ENCODE measurements around the gene SYT12. TPM values are rescaled to one million over a fixed set of nuclear protein-coding genes. Genes with fewer than 3 reads are reported as not detected.

SYT12 gene, protein sequence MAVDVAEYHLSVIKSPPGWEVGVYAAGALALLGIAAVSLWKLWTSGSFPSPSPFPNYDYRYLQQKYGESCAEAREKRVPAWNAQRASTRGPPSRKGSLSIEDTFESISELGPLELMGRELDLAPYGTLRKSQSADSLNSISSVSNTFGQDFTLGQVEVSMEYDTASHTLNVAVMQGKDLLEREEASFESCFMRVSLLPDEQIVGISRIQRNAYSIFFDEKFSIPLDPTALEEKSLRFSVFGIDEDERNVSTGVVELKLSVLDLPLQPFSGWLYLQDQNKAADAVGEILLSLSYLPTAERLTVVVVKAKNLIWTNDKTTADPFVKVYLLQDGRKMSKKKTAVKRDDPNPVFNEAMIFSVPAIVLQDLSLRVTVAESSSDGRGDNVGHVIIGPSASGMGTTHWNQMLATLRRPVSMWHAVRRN
- 10 to 100 TPM in 1 of 9 donors, 1 to 10 TPM in 7, under 1 TPM in 1; 0.67 to 55.6 (median 2.8) TPM for total RNA-seq
- 10 to 100 TPM in 1 of 3 donors, 1 to 10 TPM in 2; 7.2 to 20.3 (median 7.9) TPM for polyA plus RNA-seq
- long read RNA-seq, donor 1, partial matches to known transcripts = 0 of 1 reads
- long read RNA-seq, donor 1, other reads (novel, unspliced or antisense) = 0 of 1 reads
- long read RNA-seq, donor 2 = 0 reads
- long read RNA-seq, donor 3 = 0 reads
- long read RNA-seq, donor 4, partial matches to known transcripts = 0 of 1 reads
- long read RNA-seq, donor 4, other reads (novel, unspliced or antisense) = 1 of 1 reads
- long read RNA-seq, donor 5, partial matches to known transcripts = 4 of 13 reads
- long read RNA-seq, donor 5, other reads (novel, unspliced or antisense) = 6 of 13 reads
- long read RNA-seq, donor 6, partial matches to known transcripts = 1 of 2 reads
- long read RNA-seq, donor 6, other reads (novel, unspliced or antisense) = 1 of 2 reads
- long read RNA-seq, donor 7 = 0 reads
- long read RNA-seq, donor 8 = 0 reads
- long read RNA-seq, donor 9 = 0 reads
- long read RNA-seq, donor 10 = 0 reads

DNA sequence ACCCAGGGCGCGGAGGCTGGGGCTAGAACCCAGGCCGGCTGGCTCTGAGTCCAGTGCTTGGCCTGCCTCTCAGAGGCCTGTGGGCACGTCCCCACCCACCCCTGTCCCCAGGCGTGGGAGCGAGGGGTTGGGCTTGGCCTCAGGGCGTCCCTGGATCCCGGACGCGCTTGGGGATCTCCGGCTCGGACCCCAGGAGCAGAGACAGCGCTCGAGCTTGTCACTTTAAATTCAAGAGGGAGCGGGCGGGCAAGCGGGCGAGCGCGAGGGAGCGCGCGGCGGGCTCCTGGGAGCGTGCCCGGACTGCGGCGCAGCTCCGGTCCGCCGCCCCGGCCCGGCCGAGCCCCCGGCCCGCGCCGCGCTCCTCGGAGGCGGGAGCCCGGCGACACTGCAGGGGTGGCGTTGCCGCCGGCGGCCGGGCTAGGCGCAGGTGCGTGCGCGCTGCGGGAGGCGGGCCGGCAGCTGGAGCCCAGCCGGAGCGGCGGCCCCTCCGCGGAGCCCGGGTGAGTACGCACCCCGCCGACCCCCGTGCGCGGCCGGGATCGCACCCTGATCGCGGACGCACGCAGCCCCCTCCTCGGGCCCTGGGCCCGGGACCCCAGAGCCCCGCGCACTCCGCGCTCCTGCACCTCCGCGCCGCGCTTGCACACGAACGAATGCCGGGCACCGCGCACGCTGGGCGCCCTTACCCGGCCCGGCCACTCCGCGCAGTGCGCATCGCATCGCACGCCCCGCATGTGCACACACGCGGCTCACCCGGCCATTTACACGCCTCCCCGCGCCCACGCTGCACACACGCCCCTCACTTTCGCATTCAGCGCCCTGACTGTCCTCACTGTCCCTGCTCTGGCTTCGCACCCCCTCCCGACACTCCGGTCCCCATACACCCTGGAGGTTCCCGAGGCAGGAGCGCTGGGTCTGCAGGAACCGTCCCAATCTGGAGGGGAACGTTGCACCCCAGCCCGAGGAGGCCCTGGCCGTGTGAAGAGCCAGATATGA lies at the start of gene SYT12:
SYT12 (plus strand) TSS at position 174 of the 996 bp plus-strand sequence. CDS start 7,011 bp downstream, outside the sequence.
- intact Hi-C loops (cut with DNase I) = no loop called here
- Histone ChIP-seq H3K27ac (peak within 1 kb of the TSS in 1 of 5 donors; percentile 20), H3K9me3 (replicated peaks in 1 of 3) (no peaks in the 10 kb centered on the region), H3K36me3 (replicated peaks in 1 of 2) (no peaks in the 10 kb centered on the region), H3K4me3 (peak within 1 kb of the TSS in 1 of 4 donors; percentile 58), H3K4me1 (replicated peaks in 1 of 2) (peaks cover 0 to 10% of the 10 kb centered on the region in 2 donors), H3K27me3 (no peaks in the 10 kb centered on the region)
- 2 to 5% (median 3%) methylated on average over 11 to 113 of the region's 118 CpGs for WGBS, 4 donors
- DNase-seq = peak in 2 of 7 donors; percentile 31 to 36
- peak in 1 of 2 donors; percentile 17 for TF ChIP-seq POLR2A (IDR thresholded peaks at IDR 0.05)
- TF ChIP-seq, protein P1, sequence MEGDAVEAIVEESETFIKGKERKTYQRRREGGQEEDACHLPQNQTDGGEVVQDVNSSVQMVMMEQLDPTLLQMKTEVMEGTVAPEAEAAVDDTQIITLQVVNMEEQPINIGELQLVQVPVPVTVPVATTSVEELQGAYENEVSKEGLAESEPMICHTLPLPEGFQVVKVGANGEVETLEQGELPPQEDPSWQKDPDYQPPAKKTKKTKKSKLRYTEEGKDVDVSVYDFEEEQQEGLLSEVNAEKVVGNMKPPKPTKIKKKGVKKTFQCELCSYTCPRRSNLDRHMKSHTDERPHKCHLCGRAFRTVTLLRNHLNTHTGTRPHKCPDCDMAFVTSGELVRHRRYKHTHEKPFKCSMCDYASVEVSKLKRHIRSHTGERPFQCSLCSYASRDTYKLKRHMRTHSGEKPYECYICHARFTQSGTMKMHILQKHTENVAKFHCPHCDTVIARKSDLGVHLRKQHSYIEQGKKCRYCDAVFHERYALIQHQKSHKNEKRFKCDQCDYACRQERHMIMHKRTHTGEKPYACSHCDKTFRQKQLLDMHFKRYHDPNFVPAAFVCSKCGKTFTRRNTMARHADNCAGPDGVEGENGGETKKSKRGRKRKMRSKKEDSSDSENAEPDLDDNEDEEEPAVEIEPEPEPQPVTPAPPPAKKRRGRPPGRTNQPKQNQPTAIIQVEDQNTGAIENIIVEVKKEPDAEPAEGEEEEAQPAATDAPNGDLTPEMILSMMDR (IDR thresholded peaks at IDR 0.05) = no peak

DNA sequence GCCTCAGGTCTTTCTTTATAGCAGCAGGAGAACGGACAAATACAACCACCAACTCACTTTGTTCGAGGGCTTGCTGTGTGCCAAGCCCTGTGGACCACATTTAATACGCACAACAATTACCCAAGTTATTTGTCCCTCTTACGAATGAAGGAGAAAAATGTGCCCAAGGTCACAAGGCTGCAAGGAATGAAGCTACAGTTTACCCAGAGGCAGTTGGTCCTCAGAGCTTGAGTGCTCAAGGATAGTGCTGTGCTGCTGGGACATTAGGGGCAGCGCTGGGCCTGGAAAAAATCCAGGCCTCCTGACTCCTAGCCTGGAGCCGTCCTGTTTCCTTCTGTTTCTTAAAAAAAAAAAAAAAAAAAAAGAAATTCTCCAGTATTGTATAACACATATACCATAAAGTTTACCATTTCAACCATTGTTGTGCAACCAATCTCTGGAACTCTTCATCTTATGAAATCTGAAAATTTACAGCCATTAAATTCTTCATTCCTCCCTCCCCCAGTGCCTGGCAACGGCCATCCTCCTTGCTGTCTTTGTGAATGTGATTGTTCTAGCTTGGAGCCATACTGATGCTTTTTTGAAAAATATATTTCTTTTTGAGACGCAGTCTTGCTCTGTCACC lies 48.9 kb upstream of the SYT12 start:
- H3K27ac ChIP-seq = peak overlapping the region in 3 of 5 donors; percentile 19 to 73 (median 38)
- no peaks in the 10 kb centered on the region for H3K27me3 ChIP-seq
- WGBS, 4 donors = 47 to 59% (median 49%) methylated on average over 8 of the region's 8 CpGs
- H3K9me3 ChIP-seq (replicated peaks in 1 of 3) = no peaks in the 10 kb centered on the region
- peak in 2 of 7 donors; percentile 56 to 68 for DNase-seq
- no peak for TF ChIP-seq POLR2A (IDR thresholded peaks at IDR 0.05)
- TF ChIP-seq, protein P1 (IDR thresholded peaks at IDR 0.05) = no peak
- H3K36me3 ChIP-seq (replicated peaks in 1 of 2) = no peaks in the 10 kb centered on the region
- H3K4me1 ChIP-seq (replicated peaks in 1 of 2) = peaks cover 9 to 31% of the 10 kb centered on the region in 2 donors
- intact Hi-C loops (cut with DNase I) = loop anchor here in 1 of 2 donors (10.0 kb wide), 1 partner anchor 279 kb away; no protein-coding TSS in a partner anchor
- no peak overlapping the region for H3K4me3 ChIP-seq

DNA sequence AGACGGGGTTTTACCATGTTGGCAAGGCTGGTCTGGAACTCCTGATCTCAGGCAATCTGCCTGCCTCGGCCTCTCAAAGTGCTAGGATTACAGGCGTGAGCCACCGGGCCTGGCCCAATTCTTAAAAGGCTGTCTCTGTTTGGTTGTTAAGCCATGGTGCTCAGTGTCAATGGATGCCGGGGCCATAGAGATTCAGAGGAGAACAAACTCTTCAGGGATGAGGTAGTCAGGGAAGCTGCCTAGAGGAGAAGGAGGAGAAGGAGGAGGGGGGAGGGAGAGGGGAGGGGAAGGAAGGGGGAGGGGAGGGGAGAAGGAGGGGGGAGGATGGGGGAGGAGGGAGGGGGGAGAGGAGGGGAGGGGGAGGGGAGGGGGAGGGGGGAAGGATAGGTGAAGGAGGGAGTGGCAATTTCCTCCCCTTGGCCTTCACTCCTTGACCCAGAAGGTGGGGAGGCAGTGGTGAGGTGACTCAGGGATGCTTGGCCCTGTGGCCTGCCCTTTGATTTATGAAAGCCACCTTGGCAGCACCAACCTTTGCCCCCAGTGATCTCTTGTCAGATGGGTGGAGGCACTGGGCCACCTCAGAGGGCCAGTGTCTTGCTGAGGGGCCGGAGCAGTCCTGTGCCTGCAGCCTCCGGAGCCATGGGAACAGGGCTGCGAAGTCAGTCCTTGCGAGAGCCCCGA lies 48.1 kb upstream of the SYT12 start, which contains the start of gene C11orf86:
C11orf86 (plus strand) TSS at position 581 of the 681 bp plus-strand sequence; CDS start at position 640, 59 bp downstream.
- H3K27ac ChIP-seq = peak within 1 kb of the TSS in 3 of 5 donors; percentile 19 to 38 (median 26)
- no peaks in the 10 kb centered on the region for H3K27me3 ChIP-seq
- intact Hi-C loops (cut with DNase I) = loop anchor here in 1 of 2 donors (10.0 kb wide), 1 partner anchor 280 kb away; no protein-coding TSS in a partner anchor
- 54 to 76% (median 74%) methylated on average over 3 to 10 of the region's 10 CpGs for whole genome bisulfite sequencing, 4 donors
- no peaks in the 10 kb centered on the region for H3K36me3 ChIP-seq (replicated peaks in 1 of 2)
- H3K4me3 ChIP-seq = no peak within 1 kb of the TSS
- H3K9me3 ChIP-seq (replicated peaks in 1 of 3) = peaks cover 0 to 7% (median 0%) of the 10 kb centered on the region in 3 donors
- TF ChIP-seq POLR2A (IDR thresholded peaks at IDR 0.05) = no peak
- TF ChIP-seq, protein P1 (IDR thresholded peaks at IDR 0.05) = no peak
- H3K4me1 ChIP-seq (replicated peaks in 1 of 2) = peaks cover 9 to 27% of the 10 kb centered on the region in 2 donors
- peak in 1 of 7 donors; percentile 55 for DNase-seq
